Activated CD8-positive, alpha-beta T cell treated with anti-CD3 and anti-CD28 coated beads for 36 hours (primary cell): Measurements from ENCODE around the gene GVQW3. TPM values are rescaled to one million over a fixed set of nuclear protein-coding genes. Genes with fewer than 3 reads are reported as not detected.

Experiments
- ATAC-seq: fragments of 200-7000 bp; cut with Tn5 transposase; one replicate; pipeline ENCODE4 v1.10.0; 2021; ENCODE audit warnings: mild to moderate bottlenecking, moderate library complexity
- CTCF ChIA-PET: fragments of 350-600 bp; sonication (Branson Sonifier 250); formaldehyde crosslinking; loops from one replicate; lab custom pipeline; 2021; ENCODE audit warnings: antibody characterized with exemption; lab: Charles Lee
- POLR2A ChIA-PET: fragments of 350-600 bp; sonication (Branson Sonifier 250); formaldehyde crosslinking; loops from one replicate; lab custom pipeline; 2021; ENCODE audit warnings: antibody characterized with exemption; lab: Charles Lee
- DNase-seq: peaks from one replicate; pipeline ENCODE4 v3.0.0-alpha.2; 2020
- H3K27ac Mint-ChIP-seq: one replicate; pipeline ENCODE4 v1.8.0; 2021; ENCODE audit warnings: mild to moderate bottlenecking, mixed read lengths
- H3K27me3 Mint-ChIP-seq: one replicate; pipeline ENCODE4 v1.8.0; 2021; ENCODE audit warnings: mixed read lengths
- H3K36me3 Mint-ChIP-seq: one replicate; pipeline ENCODE4 v1.8.0; 2021; ENCODE audit warnings: low read depth, mixed read lengths
- H3K4me1 Mint-ChIP-seq: one replicate; pipeline ENCODE4 v1.8.0; 2021; ENCODE audit warnings: low read depth, mixed read lengths
- H3K4me3 Mint-ChIP-seq: one replicate; pipeline ENCODE4 v1.8.0; 2021; ENCODE audit warnings: mild to moderate bottlenecking, moderate library complexity, mixed read lengths
- H3K9me3 Mint-ChIP-seq: one replicate; pipeline ENCODE4 v1.8.0; 2021; ENCODE audit warnings: mixed read lengths
- CTCF ChIP-seq: fragments of 200-600 bp; IDR thresholded peaks from one replicate; pipeline ENCODE4 v1.8.0; 2022; ENCODE audit warnings: antibody characterized with exemption, mild to moderate bottlenecking
- intact Hi-C: fragments of 100-400 bp; cut with micrococcal nuclease; formaldehyde crosslinking; loops from one replicate; pipeline ENCODE4 v1.10.0; 2022
- total RNA-seq, 2 experiments: library from RNA; stranded (reverse); gene quantifications; one replicate each; pipeline ENCODE4 v1.2.3, GENCODE V29; 2021

Gene GVQW3
- total RNA-seq, 2 experiments from 2014 or later = 2.1 to 4.2 TPM

- TF ChIP-seq CTCF = no peak
- ChIA-PET CTCF (interaction anchor here (2.5 kb wide), 1 partner anchor 9 kb away, joined by 7 read pairs; no protein-coding TSS in a partner anchor), POLR2A (no interaction called here)
- no peak for DNase-seq
- H3K27me3 Mint-ChIP-seq = peaks cover 2% of the 10 kb centered on the region
- H3K36me3 Mint-ChIP-seq = no peaks in the 10 kb centered on the region
- no peak for ATAC-seq
- H3K4me3 Mint-ChIP-seq = no peak overlapping the region
- no peaks in the 10 kb centered on the region for H3K4me1 Mint-ChIP-seq
- intact Hi-C loops = no loop called here
- H3K9me3 Mint-ChIP-seq = no peaks in the 10 kb centered on the region
- no peak overlapping the region for H3K27ac Mint-ChIP-seq
Observed at GRCh38 chr11:76410851-76411357, 29.8 kb downstream of the GVQW3 start.

GRCh38 chr11:76415073-76415472 is 34.0 kb downstream of the GVQW3 start:
- Mint-ChIP-seq H3K27ac (no peak overlapping the region), H3K4me3 (no peak overlapping the region), H3K36me3 (no peaks in the 10 kb centered on the region), H3K9me3 (no peaks in the 10 kb centered on the region), H3K27me3 (peaks cover 3% of the 10 kb centered on the region), H3K4me1 (no peaks in the 10 kb centered on the region)
- TF ChIP-seq CTCF = no peak
- POLR2A ChIA-PET = no interaction called here
- intact Hi-C loops = no loop called here
- ATAC-seq (peak; percentile 56), DNase-seq (peak; percentile 26)
- CTCF ChIA-PET = no interaction called here

- DNase-seq (peak; percentile 31), ATAC-seq (peak; percentile 48)
- no peaks in the 10 kb centered on the region for H3K9me3 Mint-ChIP-seq
- H3K27me3 Mint-ChIP-seq = peaks cover 5% of the 10 kb centered on the region
- no peak overlapping the region for H3K27ac Mint-ChIP-seq
- H3K4me3 Mint-ChIP-seq = no peak overlapping the region
- CTCF ChIA-PET = interaction anchor here (0.8 to 3.9 kb wide), 15 partner anchors 9 to 227 kb away, joined by 3 to 27 read pairs (median 4); no protein-coding TSS in a partner anchor
- POLR2A ChIA-PET = no interaction called here
- H3K36me3 Mint-ChIP-seq = no peaks in the 10 kb centered on the region
- H3K4me1 Mint-ChIP-seq = peaks cover 10% of the 10 kb centered on the region
- intact Hi-C loops = no loop called here
- peak; percentile 54 for TF ChIP-seq CTCF
Observed at GRCh38 chr11:76419896-76420295, 38.8 kb downstream of the GVQW3 start.

- Mint-ChIP-seq H3K9me3 (no peaks in the 10 kb centered on the region), H3K36me3 (no peaks in the 10 kb centered on the region), H3K4me3 (no peak overlapping the region), H3K4me1 (peaks cover 13% of the 10 kb centered on the region), H3K27ac (peak overlapping the region; percentile 4), H3K27me3 (peaks cover 4% of the 10 kb centered on the region)
- intact Hi-C loops = no loop called here
- POLR2A ChIA-PET = interaction anchor here (1.3 kb wide), 1 partner anchor 21 kb away, joined by 7 read pairs; the partner anchor contains the start of gene EMSY
- TF ChIP-seq CTCF = no peak
- peak; percentile 91 for ATAC-seq
- CTCF ChIA-PET = interaction anchor here (0.9 to 1.1 kb wide), 2 partner anchors 21 to 217 kb away, joined by 3 to 4 read pairs; no protein-coding TSS in a partner anchor
- peak; percentile 58 for DNase-seq
Observed at GRCh38 chr11:76424379-76424778, 43.3 kb downstream of the GVQW3 start.

GRCh38 chr11:76424891-76425290 is 43.8 kb downstream of the GVQW3 start:
- Mint-ChIP-seq H3K27ac (peak overlapping the region; percentile 4), H3K27me3 (peaks cover 4% of the 10 kb centered on the region), H3K9me3 (no peaks in the 10 kb centered on the region), H3K4me3 (no peak overlapping the region), H3K36me3 (no peaks in the 10 kb centered on the region), H3K4me1 (peaks cover 13% of the 10 kb centered on the region)
- POLR2A ChIA-PET = interaction anchor here (0.6 to 1.3 kb wide), 2 partner anchors 20 to 270 kb away, joined by 3 to 7 read pairs; partner anchors contain the start of gene EMSY
- intact Hi-C loops = no loop called here
- CTCF ChIA-PET = interaction anchor here (0.7 to 0.9 kb wide), 2 partner anchors 106 to 217 kb away, joined by 3 read pairs; no protein-coding TSS in a partner anchor
- ATAC-seq = peak; percentile 63
- no peak for TF ChIP-seq CTCF
- DNase-seq = no peak
